ENCODE data around the gene TBC1D3B. TPM values are rescaled to one million over a fixed set of nuclear protein-coding genes. Genes with fewer than 3 reads are reported as not detected.

The TBC1D3B gene
- total and polyA plus RNA-seq, 2 of the 13 experiments (the other 11 are each of a cell fraction or from before 2014, with no cell fraction given), result 1.1 to 1.8 TPM

GRCh38 chr17:36183001-36183971, 6.8 kb upstream of the TBC1D3B start (continued):
- TF ChIP-seq ZNF18 (CRISPR knock-in tag; IDR thresholded peaks at IDR 0.05; ENCODE audit: insufficient replicate concordance) (no peak), NFE2 (CRISPR knock-in tag; IDR thresholded peaks at IDR 0.05) (no peak), CBX1 (IDR thresholded peaks at IDR 0.05; ENCODE audit: low read depth) (peak; percentile 32), RELA (CRISPR knock-in tag; IDR thresholded peaks at IDR 0.05) (no peak), NFRKB (IDR thresholded peaks at IDR 0.05) (no peak), KDM4B (CRISPR knock-in tag; IDR thresholded peaks at IDR 0.05) (no peak), AGO2 (optimal IDR thresholded peaks at IDR 0.05; ENCODE audit: low read depth, low read length) (no peak), ZSCAN21 (CRISPR knock-in tag; IDR thresholded peaks at IDR 0.05; ENCODE audit: borderline replicate concordance) (no peak), HES4 (CRISPR knock-in tag; IDR thresholded peaks at IDR 0.05; ENCODE audit: borderline replicate concordance) (no peak), CBX2 (IDR thresholded peaks at IDR 0.05; ENCODE audit: low read depth, low read length) (0 out of 2 replicates have a peak, but pooled peaks have one; percentile 19), CBX2 (CRISPR knock-in tag; IDR thresholded peaks at IDR 0.05; ENCODE audit: low read depth) (no peak), ZNF274 (CRISPR knock-in tag; IDR thresholded peaks at IDR 0.05) (no peak), GRHL1 (CRISPR knock-in tag; conservative IDR thresholded peaks at IDR 0.05) (no peak), ZC3H4 (CRISPR knock-in tag; IDR thresholded peaks at IDR 0.05; ENCODE audit: borderline replicate concordance) (no peak), HNRNPK (IDR thresholded peaks at IDR 0.05; ENCODE audit: low read depth, low read length, poor library complexity, severe bottlenecking) (peak; percentile 25), ZNF879 (CRISPR knock-in tag; IDR thresholded peaks at IDR 0.05) (no peak), TARDBP (CRISPR knock-in tag; IDR thresholded peaks at IDR 0.05) (no peak), HNRNPLL (IDR thresholded peaks at IDR 0.05; ENCODE audit: low read depth, low read length, poor library complexity, severe bottlenecking) (no peak), ZNF782 (CRISPR knock-in tag; IDR thresholded peaks at IDR 0.05; ENCODE audit: borderline replicate concordance) (no peak), REPIN1 (CRISPR knock-in tag; IDR thresholded peaks at IDR 0.05; ENCODE audit: borderline replicate concordance, low read depth) (no peak)
